Adrenal gland (tissue), 12 donors: ENCODE results near the gene DYRK1A. TPM values are rescaled to one million over a fixed set of nuclear protein-coding genes. Genes with fewer than 3 reads are reported as not detected.

Experiments used
- DNase-seq, 7 donors: peaks; one replicate each; pipeline ENCODE4 v3.0.0-alpha.2; 2019 to 2020
- H3K27ac ChIP-seq, 5 donors: fragments of 200-600 bp; sonication (generic) in 4 of 5; 1 replicate in 3 of 5; 2 replicates in 2 of 5; pipeline versions ENCODE4 v1.5.1 to v1.8.0; 2016 to 2020; ENCODE audit warnings: mild to moderate bottlenecking in 1 of 5
- H3K27me3 ChIP-seq: fragments of 200-600 bp; 2 replicates; pipeline ENCODE4 v1.8.0; 2021
- H3K36me3 ChIP-seq, 2 donors: fragments of 200-600 bp; replicated peaks in 1 of 2; 1 replicate in 1 of 2; 2 replicates in 1 of 2; pipeline versions ENCODE4 v1.5.1 to v1.8.0; 2018 to 2022
- H3K4me1 ChIP-seq, 2 donors: fragments of 200-600 bp; replicated peaks in 1 of 2; 1 replicate in 1 of 2; 2 replicates in 1 of 2; pipeline versions ENCODE4 v1.5.1 to v1.8.0; 2018 to 2021
- H3K4me3 ChIP-seq, 4 donors: fragments of 200-600 bp; sonication (generic) in 3 of 4; one replicate each; pipeline ENCODE4 v1.5.1; 2016 to 2018
- H3K9me3 ChIP-seq, 3 donors: fragments of 200-600 bp; sonication (generic) in 1 of 3; replicated peaks in 1 of 3; 1 replicate in 2 of 3; 2 replicates in 1 of 3; pipeline versions ENCODE4 v1.5.1 to v1.8.0; 2016 to 2021
- POLR2A ChIP-seq, 2 donors: fragments of 450-650 bp; IDR thresholded peaks; one replicate each; pipeline ENCODE4 v1.6.1; 2017; ENCODE audit warnings: antibody characterized with exemption in 2 of 2, mild to moderate bottlenecking in 2 of 2, moderate library complexity in 1 of 2
- WGBS, 4 donors: extraction: QIAGEN DNeasy Blood & Tissue Kit in 2 of 4; methylation state at CpG; one replicate each; pipeline versions ENCODE4 v1.1.5 to v1.1.7; 2013 to 2017; 5-methylcytosine and 5-hydroxymethylcytosine counted together
- intact Hi-C, 2 donors: fragments of 100-400 bp; cut with DNase I; formaldehyde crosslinking; loops; one replicate each; pipeline versions ENCODE4 v1.14.1 to v1.15.0; 2022 to 2023
- polyA plus RNA-seq, 3 donors: library from polyadenylated mRNA; stranded (reverse); fragments of 200-250 nt in 2 of 3; fragments of 350-450 nt in 1 of 3; fragmentation: Illumina TruSeq in 1 of 3; extraction: RNeasy Lipid Tissue Mini Kit (QIAGEN cat#74804) in 1 of 3; gene quantifications; one replicate each; pipeline ENCODE4 v1.2.3, GENCODE V29; 2013 to 2014
- total RNA-seq, 9 donors: library from RNA; depleted of rRNA in 4 of 9; stranded (reverse); fragments of >200 nt in 4 of 9; fragments of 120-200 nt in 1 of 9; fragmentation: NEBNext Ultra II Directional in 1 of 9; extraction: Animal tissue kit (Norgen Biotek cat#: 25700) in 1 of 9; gene quantifications; one replicate each; pipeline versions ENCODE4 v1.1.0 to v1.2.4, GENCODE V29; 2013 to 2023
- TF ChIP-seq, protein P1 (sequence below), 6 experiments: fragments of 450-650 bp in 4 of 6; fragments of 200-600 bp in 2 of 6; sonication (generic) in 1 of 6; IDR thresholded peaks; 1 replicate in 5 of 6; 2 replicates in 1 of 6; pipeline versions ENCODE4 v1.5.1 to v1.8.0; 2016 to 2021; ENCODE audit warnings: antibody characterized with exemption in 6 of 6, mild to moderate bottlenecking in 2 of 6, moderate library complexity in 1 of 6
- donor health status: healthy with polysubstance abuse.
- donor health status: Bipolar disorder and iron deficiency.
- donor health status: DM: yes; HTN: yes; CAD: no.
- donor health status: DM: no; HTN: no; CAD: no.
- donor health status: DM: no; HTN: no; CAD: no.
- donor health status: DM: yes; HTN: yes; CAD: no.

The DYRK1A gene
- total and polyA plus RNA-seq, 12 donors, result 23.6 to 92.3 (median 57.7) TPM

DNA sequence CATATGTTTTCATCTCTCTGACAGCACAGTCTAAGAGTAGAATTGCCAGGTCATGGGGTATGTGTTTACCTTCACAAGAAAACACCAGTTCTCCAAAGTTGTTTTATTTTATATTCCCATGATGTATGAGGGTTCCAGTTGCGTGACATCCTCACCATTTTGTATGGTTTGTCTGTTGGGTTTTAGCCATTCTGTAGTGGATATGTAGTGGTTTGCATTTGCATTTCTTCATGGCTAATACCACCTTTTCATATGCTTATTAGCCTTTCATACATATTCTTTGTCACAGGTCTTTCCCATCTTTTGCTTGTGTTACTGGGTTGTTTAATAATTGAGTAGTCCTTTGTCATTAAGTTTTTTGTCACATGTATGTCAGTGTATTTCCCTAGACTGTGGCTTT, 132.1 kb downstream of the DYRK1A start:
- WGBS, 4 donors, result 97 to 100% (median 100%) methylated on average over 1 of the region's 1 CpG
- H3K36me3 ChIP-seq, result peaks cover 0 to 16% of the 10 kb centered on the region in 2 donors
- H3K27me3 ChIP-seq, result no peaks in the 10 kb centered on the region
- DNase-seq, result no peak
- H3K4me3 ChIP-seq, result no peak overlapping the region
- intact Hi-C loops, result no loop called here
- no peaks in the 10 kb centered on the region for H3K9me3 ChIP-seq
- H3K4me1 ChIP-seq, result peaks cover 0 to 3% of the 10 kb centered on the region in 2 donors
- no peak for TF ChIP-seq POLR2A (IDR thresholded peaks at IDR 0.05)
- TF ChIP-seq, protein P1, sequence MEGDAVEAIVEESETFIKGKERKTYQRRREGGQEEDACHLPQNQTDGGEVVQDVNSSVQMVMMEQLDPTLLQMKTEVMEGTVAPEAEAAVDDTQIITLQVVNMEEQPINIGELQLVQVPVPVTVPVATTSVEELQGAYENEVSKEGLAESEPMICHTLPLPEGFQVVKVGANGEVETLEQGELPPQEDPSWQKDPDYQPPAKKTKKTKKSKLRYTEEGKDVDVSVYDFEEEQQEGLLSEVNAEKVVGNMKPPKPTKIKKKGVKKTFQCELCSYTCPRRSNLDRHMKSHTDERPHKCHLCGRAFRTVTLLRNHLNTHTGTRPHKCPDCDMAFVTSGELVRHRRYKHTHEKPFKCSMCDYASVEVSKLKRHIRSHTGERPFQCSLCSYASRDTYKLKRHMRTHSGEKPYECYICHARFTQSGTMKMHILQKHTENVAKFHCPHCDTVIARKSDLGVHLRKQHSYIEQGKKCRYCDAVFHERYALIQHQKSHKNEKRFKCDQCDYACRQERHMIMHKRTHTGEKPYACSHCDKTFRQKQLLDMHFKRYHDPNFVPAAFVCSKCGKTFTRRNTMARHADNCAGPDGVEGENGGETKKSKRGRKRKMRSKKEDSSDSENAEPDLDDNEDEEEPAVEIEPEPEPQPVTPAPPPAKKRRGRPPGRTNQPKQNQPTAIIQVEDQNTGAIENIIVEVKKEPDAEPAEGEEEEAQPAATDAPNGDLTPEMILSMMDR (IDR thresholded peaks at IDR 0.05), result no peak
- H3K27ac ChIP-seq, result no peak overlapping the region

DNA sequence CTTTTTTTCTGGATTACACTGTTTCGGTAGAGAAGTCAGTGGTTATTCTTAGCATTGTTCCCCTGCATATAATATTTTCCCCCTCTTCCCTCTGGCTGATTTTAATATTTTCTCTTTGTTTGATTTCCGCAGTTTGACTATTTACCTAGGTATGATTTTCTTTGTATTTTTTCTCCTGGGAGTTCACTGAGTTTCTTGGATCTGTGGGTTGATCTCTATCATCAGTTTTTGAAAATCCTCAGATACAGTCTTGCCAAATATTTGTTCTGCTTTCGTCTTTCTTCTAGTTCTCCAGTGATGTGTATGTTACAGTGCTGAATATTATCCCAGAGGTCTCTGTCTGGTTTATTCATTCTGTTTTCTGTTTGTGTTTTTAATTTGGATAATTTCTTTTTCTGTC, 136.4 kb downstream of the DYRK1A start:
- intact Hi-C loops, result no loop called here
- H3K27ac ChIP-seq, result no peak overlapping the region
- H3K4me3 ChIP-seq, result no peak overlapping the region
- no peak for DNase-seq
- no peaks in the 10 kb centered on the region for H3K27me3 ChIP-seq
- WGBS, 4 donors, result 93 to 98% (median 98%) methylated on average over 3 of the region's 3 CpGs
- H3K36me3 ChIP-seq, result peaks cover 0 to 46% of the 10 kb centered on the region in 2 donors
- H3K9me3 ChIP-seq, result no peaks in the 10 kb centered on the region
- H3K4me1 ChIP-seq, result no peaks in the 10 kb centered on the region
- TF ChIP-seq POLR2A (IDR thresholded peaks at IDR 0.05), result no peak
- TF ChIP-seq, protein P1 (IDR thresholded peaks at IDR 0.05), result no peak

DNA sequence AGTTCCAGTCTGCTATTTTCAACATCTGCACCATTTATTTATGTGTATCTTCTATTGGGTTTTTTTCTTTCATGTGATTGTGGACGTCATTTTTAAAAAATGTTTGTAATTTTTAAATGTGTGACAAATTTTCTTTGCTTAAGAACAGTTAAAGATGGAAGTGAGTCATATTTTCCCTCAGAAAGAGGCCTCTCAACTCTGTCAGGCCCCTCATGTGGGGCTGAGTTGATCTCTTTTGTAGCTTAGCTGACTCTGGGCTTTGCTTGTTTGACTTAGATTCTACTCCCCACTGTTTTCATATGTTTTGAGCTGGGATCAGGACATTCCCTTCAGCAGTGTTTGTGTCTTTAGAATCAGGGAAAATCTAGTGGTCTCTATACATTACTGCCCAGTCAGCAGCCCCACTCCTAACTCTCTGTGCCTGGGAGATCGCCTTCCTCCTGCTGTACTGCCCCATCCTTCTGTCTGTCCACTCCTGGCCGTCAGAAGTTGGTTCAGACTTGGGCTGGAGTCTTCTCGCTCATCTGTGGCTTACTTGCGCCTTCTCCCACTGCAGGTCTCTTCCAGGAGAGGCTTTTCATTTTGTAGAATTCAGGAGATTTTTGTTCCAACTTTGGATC, 137.4 kb downstream of the DYRK1A start:
- Histone ChIP-seq H3K4me3 (no peak overlapping the region), H3K4me1 (no peaks in the 10 kb centered on the region), H3K27ac (no peak overlapping the region), H3K36me3 (peaks cover 0 to 56% of the 10 kb centered on the region in 2 donors), H3K27me3 (no peaks in the 10 kb centered on the region), H3K9me3 (no peaks in the 10 kb centered on the region)
- 94 to 96% (median 94%) methylated on average over 5 of the region's 5 CpGs for WGBS, 4 donors
- no peak for DNase-seq
- TF ChIP-seq, protein P1 (IDR thresholded peaks at IDR 0.05), result no peak
- TF ChIP-seq POLR2A (IDR thresholded peaks at IDR 0.05), result no peak
- intact Hi-C loops, result no loop called here

DNA sequence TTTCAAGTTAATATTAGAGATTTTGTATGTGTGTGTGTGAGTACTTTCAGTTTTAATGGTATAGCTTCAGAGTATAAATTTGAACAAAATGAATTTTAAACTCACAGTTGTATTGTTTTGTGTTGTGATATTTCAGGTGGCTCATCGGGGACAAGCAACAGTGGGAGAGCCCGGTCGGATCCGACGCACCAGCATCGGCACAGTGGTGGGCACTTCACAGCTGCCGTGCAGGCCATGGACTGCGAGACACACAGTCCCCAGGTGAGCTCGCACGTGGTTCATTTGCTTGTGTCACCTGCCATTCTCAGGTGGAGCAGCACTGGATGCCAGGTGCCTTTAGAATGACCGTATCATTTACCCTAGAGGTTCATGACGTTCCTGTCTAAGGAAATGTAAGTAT, 139.4 kb downstream of the DYRK1A start:
- no peaks in the 10 kb centered on the region for H3K4me1 ChIP-seq
- 90 to 95% (median 94%) methylated on average over 7 to 12 of the region's 12 CpGs for WGBS, 4 donors
- H3K27ac ChIP-seq, result no peak overlapping the region
- DNase-seq, result no peak
- no peaks in the 10 kb centered on the region for H3K9me3 ChIP-seq
- TF ChIP-seq POLR2A (IDR thresholded peaks at IDR 0.05), result no peak
- TF ChIP-seq, protein P1 (IDR thresholded peaks at IDR 0.05), result no peak
- H3K36me3 ChIP-seq, result peaks cover 0 to 70% of the 10 kb centered on the region in 2 donors
- intact Hi-C loops, result no loop called here
- no peaks in the 10 kb centered on the region for H3K27me3 ChIP-seq
- H3K4me3 ChIP-seq, result no peak overlapping the region
